K562 (cell line): ENCODE data around the gene TMEM158. TPM values are rescaled to one million over a fixed set of nuclear protein-coding genes. Genes with fewer than 3 reads are reported as not detected.
A peak's percentile ranks its signal among the peaks of the same experiment; 100 is the strongest.

Experiments
- ASH1L ChIP-seq: fragments of 450-650 bp; IDR thresholded peaks from 2 replicates; pipeline ENCODE4 v1.6.1; 2018; ENCODE audit warnings: borderline replicate concordance, mild to moderate bottlenecking, low read depth; ENCODE audit not compliant: partially characterized antibody
- BACH1 ChIP-seq: fragments of 200-800 bp; sonication (Bioruptor generic); IDR thresholded peaks from 2 replicates; pipeline ENCODE4 v1.6.1; 2016; ENCODE audit warnings: missing genetic modification characterization, missing compliant biosample characterization
- C11orf30 ChIP-seq: fragments of 450-650 bp; IDR thresholded peaks from 2 replicates; pipeline ENCODE4 v1.6.1; 2016; ENCODE audit warnings: low read depth, mild to moderate bottlenecking
- CBFA2T3 ChIP-seq: fragments of 450-650 bp; IDR thresholded peaks from 2 replicates; pipeline ENCODE4 v1.6.1; 2017
- CBX3 ChIP-seq, 2 experiments: IDR thresholded peaks; 1 replicate in 1 of 2; 2 replicates in 1 of 2; pipeline ENCODE4 v1.6.1; 2012; ENCODE audit warnings: inconsistent platforms in 2 of 2, low read length in 2 of 2, borderline replicate concordance in 1 of 2, control low read depth in 1 of 2
- DPF2 ChIP-seq: fragments of 450-650 bp; IDR thresholded peaks from 2 replicates; pipeline ENCODE4 v1.6.1; 2016
- FOXJ3 ChIP-seq: sonication (generic); formaldehyde crosslinking; IDR thresholded peaks from 2 replicates; pipeline ENCODE4 v1.4.0; 2020; ENCODE audit warnings: mild to moderate bottlenecking, missing genetic modification reagents
- FOXM1 ChIP-seq, 2 experiments: fragments of 450-650 bp in 1 of 2; sonication (generic) in 1 of 2; formaldehyde crosslinking in 1 of 2; IDR thresholded peaks; 2 replicates each; pipeline versions ENCODE4 v1.6.1 to v1.9.0; 2017 to 2022; ENCODE audit warnings: low read depth in 2 of 2, mild to moderate bottlenecking in 2 of 2, missing genetic modification reagents in 1 of 2, moderate library complexity in 1 of 2
- HDAC1 ChIP-seq, 2 experiments: fragments of 450-650 bp; IDR thresholded peaks; 2 replicates each; pipeline ENCODE4 v1.6.1; 2016 to 2017; ENCODE audit warnings: inconsistent platforms in 1 of 2, mild to moderate bottlenecking in 1 of 2, moderate library complexity in 1 of 2
- MAZ ChIP-seq, 2 experiments: fragments of 450-650 bp in 1 of 2; sonication (generic) in 1 of 2; formaldehyde crosslinking; IDR thresholded peaks in 1 of 2; conservative IDR thresholded peaks in 1 of 2; 2 replicates each; pipeline versions ENCODE4 v1.4.0 to v1.5.0; 2020; ENCODE audit warnings: mild to moderate bottlenecking in 1 of 2, missing genetic modification reagents in 1 of 2
- MTA3 ChIP-seq: fragments of 450-650 bp; formaldehyde crosslinking; IDR thresholded peaks from 2 replicates; pipeline ENCODE4 v1.6.1; 2017; ENCODE audit warnings: mild to moderate bottlenecking, borderline replicate concordance
- NFATC3 ChIP-seq: fragments of 450-650 bp; IDR thresholded peaks from 2 replicates; pipeline ENCODE4 v1.6.1; 2017; ENCODE audit warnings: mild to moderate bottlenecking
- NFRKB ChIP-seq: fragments of 450-650 bp; IDR thresholded peaks from 2 replicates; pipeline ENCODE4 v1.6.1; 2016; ENCODE audit warnings: low read depth
- NR3C1 ChIP-seq: sonication (generic); formaldehyde crosslinking; IDR thresholded peaks from 2 replicates; pipeline ENCODE4 v1.8.1; 2022; ENCODE audit warnings: missing genetic modification reagents
- PHB2 ChIP-seq: fragments of 450-650 bp; IDR thresholded peaks from 2 replicates; pipeline ENCODE4 v1.6.1; 2017; ENCODE audit warnings: low read depth
- POLR2A ChIP-seq: fragments of 450-650 bp; conservative IDR thresholded peaks from 2 replicates; pipeline ENCODE4 v1.6.1; 2016
- RBFOX2 ChIP-seq: fragments of 200-400 bp; formaldehyde crosslinking; IDR thresholded peaks from 2 replicates; pipeline ENCODE4 v1.6.1; 2017; ENCODE audit warnings: low read depth, mild to moderate bottlenecking, low read length, moderate library complexity
- SRSF3 ChIP-seq: fragments of 200-400 bp; formaldehyde crosslinking; IDR thresholded peaks from 2 replicates; pipeline ENCODE4 v1.6.1; 2016; ENCODE audit warnings: mild to moderate bottlenecking, low read length, moderate library complexity; ENCODE audit not compliant: insufficient read depth
- TAL1 ChIP-seq: fragments of 450-650 bp; IDR thresholded peaks from 2 replicates; pipeline ENCODE4 v1.6.1; 2016; ENCODE audit warnings: mild to moderate bottlenecking
- ZNF584 ChIP-seq: fragments of 200-800 bp; sonication (Bioruptor generic); IDR thresholded peaks from 2 replicates; pipeline ENCODE4 v1.6.1; 2016; ENCODE audit warnings: low read depth, mild to moderate bottlenecking, missing genetic modification characterization, missing compliant biosample characterization
- ZNF668 ChIP-seq: fragments of 250-450 bp; sonication (Bioruptor Pico); IDR thresholded peaks from 2 replicates; pipeline ENCODE4 v1.8.0; 2022; ENCODE audit warnings: mild to moderate bottlenecking, inconsistent platforms
- polyA plus RNA-seq, 8 experiments: library from polyadenylated mRNA; depleted of rRNA in 4 of 8; stranded (reverse) in 5 of 8; unstranded in 3 of 8; fragments of >200 nt; fragmentation: Nextera tagmentation in 2 of 8; fragmentation: Illumina TruSeq in 1 of 8; extraction: Ambion mirVana in 2 of 8; extraction: Trizol in 1 of 8; gene quantifications; 2 replicates each; pipeline versions ENCODE4 v1.2.1 to v1.2.3, GENCODE V29; 2011 to 2014; ENCODE audit warnings: inconsistent platforms in 1 of 8, missing spikeins in 1 of 8
- total RNA-seq, 7 experiments: library from RNA; depleted of rRNA in 6 of 7; stranded (reverse); fragments of >200 nt in 6 of 7; fragmentation: Illumina TruSeq in 2 of 7; extraction: Trizol in 2 of 7; gene quantifications; 2 replicates each; pipeline versions ENCODE4 v1.2.1 to v1.2.3, GENCODE V29; 2011 to 2021; ENCODE audit warnings: low replicate concordance in 1 of 7
- TF ChIP-seq, protein P1 (sequence below), 2 experiments: IDR thresholded peaks; 2 replicates each; pipeline ENCODE4 v1.6.1; 2012; ENCODE audit warnings: improper control_type of control experiment in 2 of 2, low read depth in 2 of 2, low read length in 2 of 2, borderline replicate concordance in 1 of 2
- TF ChIP-seq, protein P2 (sequence below): sonication (generic); formaldehyde crosslinking; IDR thresholded peaks from 2 replicates; pipeline ENCODE4 v1.8.0; 2022; ENCODE audit warnings: mild to moderate bottlenecking, missing genetic modification reagents
- TF ChIP-seq, protein P3 (sequence below): fragments of 450-650 bp; IDR thresholded peaks from 2 replicates; pipeline ENCODE4 v1.6.1; 2014; ENCODE audit warnings: low read depth, mild to moderate bottlenecking, moderate library complexity, borderline replicate concordance

The TMEM158 gene
- total and polyA plus RNA-seq, 9 of the 15 experiments (the other 6 are each of a cell fraction or from before 2014, with no cell fraction given): 2.2 to 46.5 (median 8.4) TPM

GRCh38 chr3:45273681-45274515 is 47.8 kb upstream of the TMEM158 start (continued):
- TF ChIP-seq BACH1 (tag) (peak; percentile 98), NFRKB (peak; percentile 83; the same call in 1 of the 2 replicates), ZNF668 (peak; percentile 83; the same call in 1 of the 2 replicates), C11orf30 (peak; percentile 99), MTA3 (peak; percentile 94), DPF2 (peak; percentile 97), NFATC3 (peak; percentile 24; the same call in 1 of the 2 replicates), CBX3 (IDR thresholded peaks at IDR 0.05; ENCODE audit: borderline replicate concordance in 1 of 2, low read length in 2 of 2) (peak in 1 of 2 experiments; percentile 86; a peak in 1 of 3 replicates), FOXJ3 (no peak), MAZ (CRISPR knock-in tag; conservative IDR thresholded peaks at IDR 0.05 in 1 of 2, IDR thresholded peaks at IDR 0.05 in 1 of 2) (peak; percentile 51 to 61; a peak in 3 of 4 replicates), TAL1 (peak; percentile 79), FOXM1 (IDR thresholded peaks at IDR 0.05; ENCODE audit: low read depth) (peak; percentile 72), FOXM1 (CRISPR knock-in tag; IDR thresholded peaks at IDR 0.05; ENCODE audit: low read depth) (no peak), POLR2A (peak; percentile 68; the same call in 1 of the 2 replicates), HDAC1 (IDR thresholded peaks at IDR 0.05) (peak; percentile 22 to 94; a peak in 2 of 4 replicates), SRSF3 (no peak), RBFOX2 (no peak), ZNF584 (CRISPR knock-in tag) (peak; percentile 66; the same call in 1 of the 2 replicates), NR3C1 (CRISPR knock-in tag) (no peak), PHB2 (no peak), ASH1L (peak; percentile 15), CBFA2T3 (peak; percentile 94)
- TF ChIP-seq, protein P1, sequence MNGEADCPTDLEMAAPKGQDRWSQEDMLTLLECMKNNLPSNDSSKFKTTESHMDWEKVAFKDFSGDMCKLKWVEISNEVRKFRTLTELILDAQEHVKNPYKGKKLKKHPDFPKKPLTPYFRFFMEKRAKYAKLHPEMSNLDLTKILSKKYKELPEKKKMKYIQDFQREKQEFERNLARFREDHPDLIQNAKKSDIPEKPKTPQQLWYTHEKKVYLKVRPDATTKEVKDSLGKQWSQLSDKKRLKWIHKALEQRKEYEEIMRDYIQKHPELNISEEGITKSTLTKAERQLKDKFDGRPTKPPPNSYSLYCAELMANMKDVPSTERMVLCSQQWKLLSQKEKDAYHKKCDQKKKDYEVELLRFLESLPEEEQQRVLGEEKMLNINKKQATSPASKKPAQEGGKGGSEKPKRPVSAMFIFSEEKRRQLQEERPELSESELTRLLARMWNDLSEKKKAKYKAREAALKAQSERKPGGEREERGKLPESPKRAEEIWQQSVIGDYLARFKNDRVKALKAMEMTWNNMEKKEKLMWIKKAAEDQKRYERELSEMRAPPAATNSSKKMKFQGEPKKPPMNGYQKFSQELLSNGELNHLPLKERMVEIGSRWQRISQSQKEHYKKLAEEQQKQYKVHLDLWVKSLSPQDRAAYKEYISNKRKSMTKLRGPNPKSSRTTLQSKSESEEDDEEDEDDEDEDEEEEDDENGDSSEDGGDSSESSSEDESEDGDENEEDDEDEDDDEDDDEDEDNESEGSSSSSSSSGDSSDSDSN (IDR thresholded peaks at IDR 0.05; ENCODE audit: borderline replicate concordance in 1 of 2, low read depth in 2 of 2, low read length in 2 of 2): 0 out of 4 replicates have a peak, but pooled peaks of 1 of the 2 experiments have one; percentile 59
- TF ChIP-seq, protein P2, sequence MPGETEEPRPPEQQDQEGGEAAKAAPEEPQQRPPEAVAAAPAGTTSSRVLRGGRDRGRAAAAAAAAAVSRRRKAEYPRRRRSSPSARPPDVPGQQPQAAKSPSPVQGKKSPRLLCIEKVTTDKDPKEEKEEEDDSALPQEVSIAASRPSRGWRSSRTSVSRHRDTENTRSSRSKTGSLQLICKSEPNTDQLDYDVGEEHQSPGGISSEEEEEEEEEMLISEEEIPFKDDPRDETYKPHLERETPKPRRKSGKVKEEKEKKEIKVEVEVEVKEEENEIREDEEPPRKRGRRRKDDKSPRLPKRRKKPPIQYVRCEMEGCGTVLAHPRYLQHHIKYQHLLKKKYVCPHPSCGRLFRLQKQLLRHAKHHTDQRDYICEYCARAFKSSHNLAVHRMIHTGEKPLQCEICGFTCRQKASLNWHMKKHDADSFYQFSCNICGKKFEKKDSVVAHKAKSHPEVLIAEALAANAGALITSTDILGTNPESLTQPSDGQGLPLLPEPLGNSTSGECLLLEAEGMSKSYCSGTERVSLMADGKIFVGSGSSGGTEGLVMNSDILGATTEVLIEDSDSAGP (CRISPR knock-in tag): no peak
- TF ChIP-seq, protein P3, sequence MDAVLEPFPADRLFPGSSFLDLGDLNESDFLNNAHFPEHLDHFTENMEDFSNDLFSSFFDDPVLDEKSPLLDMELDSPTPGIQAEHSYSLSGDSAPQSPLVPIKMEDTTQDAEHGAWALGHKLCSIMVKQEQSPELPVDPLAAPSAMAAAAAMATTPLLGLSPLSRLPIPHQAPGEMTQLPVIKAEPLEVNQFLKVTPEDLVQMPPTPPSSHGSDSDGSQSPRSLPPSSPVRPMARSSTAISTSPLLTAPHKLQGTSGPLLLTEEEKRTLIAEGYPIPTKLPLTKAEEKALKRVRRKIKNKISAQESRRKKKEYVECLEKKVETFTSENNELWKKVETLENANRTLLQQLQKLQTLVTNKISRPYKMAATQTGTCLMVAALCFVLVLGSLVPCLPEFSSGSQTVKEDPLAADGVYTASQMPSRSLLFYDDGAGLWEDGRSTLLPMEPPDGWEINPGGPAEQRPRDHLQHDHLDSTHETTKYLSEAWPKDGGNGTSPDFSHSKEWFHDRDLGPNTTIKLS: peak; percentile 88
